ENCODE results near the gene DNAJC12.

Gene DNAJC12

GRCh38 chr10:67793313-67793712, 44.7 kb downstream of the DNAJC12 start:
- H3K36me3 ChIP-seq (ENCODE audit: control insufficient read depth, insufficient read depth, low read length): no peaks in the 10 kb centered on the region
- no peak for DNase-seq (ENCODE audit: low read depth, low spot score)
- no peak overlapping the region for H3K27ac ChIP-seq (ENCODE audit: low read length)
- peaks cover 5% of the 10 kb centered on the region; the same call in 1 of the 2 replicates for H3K4me1 ChIP-seq (ENCODE audit: control insufficient read depth, insufficient read depth, low read length)
- H3K4me3 ChIP-seq (ENCODE audit: low read length): no peak overlapping the region
- no CpG with 5 or more reads among the region's 2 CpGs for WGBS (ENCODE audit: insufficient coverage, insufficient read length)
- no peaks in the 10 kb centered on the region for H3K27me3 ChIP-seq (ENCODE audit: control insufficient read depth, insufficient read depth, low read length)
- H3K9me3 ChIP-seq (ENCODE audit: control insufficient read depth, insufficient read depth, low read length): no peaks in the 10 kb centered on the region

GRCh38 chr10:67792653-67793052, 45.3 kb downstream of the DNAJC12 start:
- Histone ChIP-seq H3K4me1 (ENCODE audit: control insufficient read depth, insufficient read depth, low read length) (peaks cover 5% of the 10 kb centered on the region; the same call in 1 of the 2 replicates), H3K4me3 (ENCODE audit: low read length) (no peak overlapping the region), H3K9me3 (ENCODE audit: control insufficient read depth, insufficient read depth, low read length) (no peaks in the 10 kb centered on the region), H3K36me3 (ENCODE audit: control insufficient read depth, insufficient read depth, low read length) (no peaks in the 10 kb centered on the region), H3K27ac (ENCODE audit: low read length) (no peak overlapping the region), H3K27me3 (ENCODE audit: control insufficient read depth, insufficient read depth, low read length) (no peaks in the 10 kb centered on the region)
- DNase-seq (ENCODE audit: low read depth, low spot score): no peak

GRCh38 chr10:67790534-67791408, 47.2 kb downstream of the DNAJC12 start:
- DNase-seq (ENCODE audit: low read depth, low spot score): no peak
- no CpG with 5 or more reads among the region's 6 CpGs for WGBS (ENCODE audit: insufficient coverage, insufficient read length)

GRCh38 chr10:67789769-67790168, 48.2 kb downstream of the DNAJC12 start:
- Histone ChIP-seq H3K36me3 (ENCODE audit: control insufficient read depth, insufficient read depth, low read length) (no peaks in the 10 kb centered on the region), H3K4me1 (ENCODE audit: control insufficient read depth, insufficient read depth, low read length) (peaks cover 5% of the 10 kb centered on the region; the same call in 1 of the 2 replicates), H3K27ac (ENCODE audit: low read length) (no peak overlapping the region), H3K4me3 (ENCODE audit: low read length) (no peak overlapping the region), H3K27me3 (ENCODE audit: control insufficient read depth, insufficient read depth, low read length) (no peaks in the 10 kb centered on the region), H3K9me3 (ENCODE audit: control insufficient read depth, insufficient read depth, low read length) (no peaks in the 10 kb centered on the region; the same call in 1 of the 2 replicates)
- DNase-seq (ENCODE audit: low read depth, low spot score): no peak
- WGBS (ENCODE audit: insufficient coverage, insufficient read length): no CpG with 5 or more reads among the region's 2 CpGs

More at GRCh38 chr10:67790534-67791408, 47.2 kb downstream of the DNAJC12 start:
- Histone ChIP-seq H3K4me1 (ENCODE audit: control insufficient read depth, insufficient read depth, low read length) (peaks cover 5% of the 10 kb centered on the region; the same call in 1 of the 2 replicates), H3K4me3 (ENCODE audit: low read length) (no peak overlapping the region), H3K9me3 (ENCODE audit: control insufficient read depth, insufficient read depth, low read length) (no peaks in the 10 kb centered on the region; the same call in 1 of the 2 replicates), H3K27me3 (ENCODE audit: control insufficient read depth, insufficient read depth, low read length) (no peaks in the 10 kb centered on the region), H3K27ac (ENCODE audit: low read length) (no peak overlapping the region), H3K36me3 (ENCODE audit: control insufficient read depth, insufficient read depth, low read length) (no peaks in the 10 kb centered on the region)

GRCh38 chr10:67788028-67788886, 49.7 kb downstream of the DNAJC12 start:
- H3K27me3 ChIP-seq (ENCODE audit: control insufficient read depth, insufficient read depth, low read length): no peaks in the 10 kb centered on the region
- no peak overlapping the region for H3K4me3 ChIP-seq (ENCODE audit: low read length)
- no peaks in the 10 kb centered on the region for H3K36me3 ChIP-seq (ENCODE audit: control insufficient read depth, insufficient read depth, low read length)
- no peak overlapping the region for H3K27ac ChIP-seq (ENCODE audit: low read length)
- no peaks in the 10 kb centered on the region; the same call in 1 of the 2 replicates for H3K9me3 ChIP-seq (ENCODE audit: control insufficient read depth, insufficient read depth, low read length)
- no CpG with 5 or more reads among the region's 15 CpGs for WGBS (ENCODE audit: insufficient coverage, insufficient read length)
- DNase-seq (ENCODE audit: low read depth, low spot score): peak; percentile 81
- H3K4me1 ChIP-seq (ENCODE audit: control insufficient read depth, insufficient read depth, low read length): peaks cover 5% of the 10 kb centered on the region; the same call in 1 of the 2 replicates

GRCh38 chr10:67785098-67785497, 52.9 kb downstream of the DNAJC12 start:
- Histone ChIP-seq H3K27ac (ENCODE audit: low read length) (no peak overlapping the region), H3K36me3 (ENCODE audit: control insufficient read depth, insufficient read depth, low read length) (no peaks in the 10 kb centered on the region), H3K4me1 (ENCODE audit: control insufficient read depth, insufficient read depth, low read length) (peaks cover 4% of the 10 kb centered on the region; the same call in 1 of the 2 replicates), H3K27me3 (ENCODE audit: control insufficient read depth, insufficient read depth, low read length) (no peaks in the 10 kb centered on the region), H3K4me3 (ENCODE audit: low read length) (no peak overlapping the region), H3K9me3 (ENCODE audit: control insufficient read depth, insufficient read depth, low read length) (no peaks in the 10 kb centered on the region; the same call in 1 of the 2 replicates)
- no CpG with 5 or more reads among the region's 1 CpG for WGBS (ENCODE audit: insufficient coverage, insufficient read length)
- DNase-seq (ENCODE audit: low read depth, low spot score): no peak

GRCh38 chr10:67784474-67784873, 53.5 kb downstream of the DNAJC12 start:
- no peaks in the 10 kb centered on the region; the same call in 1 of the 2 replicates for H3K9me3 ChIP-seq (ENCODE audit: control insufficient read depth, insufficient read depth, low read length)
- no peak overlapping the region for H3K27ac ChIP-seq (ENCODE audit: low read length)
- no peak overlapping the region for H3K4me3 ChIP-seq (ENCODE audit: low read length)
- no peaks in the 10 kb centered on the region for H3K36me3 ChIP-seq (ENCODE audit: control insufficient read depth, insufficient read depth, low read length)
- no peaks in the 10 kb centered on the region for H3K27me3 ChIP-seq (ENCODE audit: control insufficient read depth, insufficient read depth, low read length)
- H3K4me1 ChIP-seq (ENCODE audit: control insufficient read depth, insufficient read depth, low read length): peaks cover 1% of the 10 kb centered on the region; the same call in 1 of the 2 replicates
- DNase-seq (ENCODE audit: low read depth, low spot score): no peak
- WGBS (ENCODE audit: insufficient coverage, insufficient read length): no CpG with 5 or more reads among the region's 3 CpGs

- Histone ChIP-seq H3K27me3 (ENCODE audit: control insufficient read depth, insufficient read depth, low read length) (no peaks in the 10 kb centered on the region), H3K4me3 (ENCODE audit: low read length) (no peak overlapping the region), H3K36me3 (ENCODE audit: control insufficient read depth, insufficient read depth, low read length) (no peaks in the 10 kb centered on the region), H3K4me1 (ENCODE audit: control insufficient read depth, insufficient read depth, low read length) (peaks cover under 1% of the 10 kb centered on the region; the same call in 1 of the 2 replicates), H3K27ac (ENCODE audit: low read length) (no peak overlapping the region), H3K9me3 (ENCODE audit: control insufficient read depth, insufficient read depth, low read length) (no peaks in the 10 kb centered on the region; the same call in 1 of the 2 replicates)
- no peak for DNase-seq (ENCODE audit: low read depth, low spot score)
- no CpG with 5 or more reads among the region's 5 CpGs for whole genome bisulfite sequencing (ENCODE audit: insufficient coverage, insufficient read length)
These were observed 54.2 kb downstream of the DNAJC12 start for GRCh38 chr10:67783606-67784294.

- WGBS (ENCODE audit: insufficient coverage, insufficient read length): no CpG with 5 or more reads among the region's 2 CpGs
These were observed 55.5 kb downstream of the DNAJC12 start for GRCh38 chr10:67782530-67782929.

More at GRCh38 chr10:67782530-67782929, 55.5 kb downstream of the DNAJC12 start:
- Histone ChIP-seq H3K4me1 (ENCODE audit: control insufficient read depth, insufficient read depth, low read length) (no peaks in the 10 kb centered on the region), H3K9me3 (ENCODE audit: control insufficient read depth, insufficient read depth, low read length) (no peaks in the 10 kb centered on the region; the same call in 1 of the 2 replicates), H3K36me3 (ENCODE audit: control insufficient read depth, insufficient read depth, low read length) (no peaks in the 10 kb centered on the region), H3K4me3 (ENCODE audit: low read length) (no peak overlapping the region), H3K27me3 (ENCODE audit: control insufficient read depth, insufficient read depth, low read length) (no peaks in the 10 kb centered on the region), H3K27ac (ENCODE audit: low read length) (no peak overlapping the region)
- no peak for DNase-seq (ENCODE audit: low read depth, low spot score)

Measured in iPS DF 6.9 (cell line).